ENCODE data around the gene KCNJ5.

DNA sequence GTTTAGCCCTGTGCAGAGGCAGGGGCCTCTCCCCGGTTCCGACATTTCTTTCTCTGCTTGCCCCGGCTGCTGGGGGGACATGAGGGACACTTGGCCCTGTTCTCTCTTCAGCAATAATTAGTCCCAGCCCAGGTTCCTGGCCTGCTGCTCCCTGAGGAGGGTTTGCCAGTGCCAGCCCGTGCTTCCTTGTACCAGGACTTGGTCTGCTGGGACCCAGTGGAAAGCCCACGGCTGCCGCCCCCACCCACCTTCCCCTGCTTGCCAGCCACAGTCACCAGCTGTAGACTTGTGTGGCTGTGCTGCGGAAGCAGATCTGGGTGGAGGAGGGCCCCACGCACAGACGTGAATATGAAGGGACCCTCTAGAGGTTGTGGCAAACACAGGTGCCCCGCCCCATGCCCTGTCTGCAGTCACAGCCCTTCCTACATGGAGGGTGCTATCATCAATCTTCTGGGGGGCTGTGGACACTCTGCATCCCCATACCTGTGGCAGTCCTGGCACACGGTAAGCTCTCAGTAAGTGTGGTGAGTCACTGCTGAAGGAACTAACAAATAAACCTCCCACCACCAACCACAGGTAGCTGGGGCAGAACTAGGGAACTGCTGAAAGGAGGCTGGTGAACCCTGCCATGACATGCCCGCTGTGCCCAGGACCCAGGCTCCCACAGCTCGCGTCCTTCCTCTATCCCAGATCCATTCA lies 50.6 kb downstream of the KCNJ5 start:
- TF ChIP-seq ZBTB7A (IDR thresholded peaks at IDR 0.05; ENCODE audit: low read depth) (no peak), TCF12 (IDR thresholded peaks at IDR 0.05; ENCODE audit: low read depth) (no peak), RAD21 (IDR thresholded peaks at IDR 0.05; ENCODE audit: low read depth) (no peak), CREB1 (IDR thresholded peaks at IDR 0.05; ENCODE audit: low read depth) (no peak), EP300 (IDR thresholded peaks at IDR 0.05; ENCODE audit: borderline replicate concordance) (no peak), CEBPB (IDR thresholded peaks at IDR 0.05) (no peak), TAF1 (IDR thresholded peaks at IDR 0.05; ENCODE audit: low read depth) (no peak), YY1 (IDR thresholded peaks at IDR 0.05; ENCODE audit: low read depth) (no peak), TEAD4 (IDR thresholded peaks at IDR 0.05) (no peak)
- TF ChIP-seq, protein P1, sequence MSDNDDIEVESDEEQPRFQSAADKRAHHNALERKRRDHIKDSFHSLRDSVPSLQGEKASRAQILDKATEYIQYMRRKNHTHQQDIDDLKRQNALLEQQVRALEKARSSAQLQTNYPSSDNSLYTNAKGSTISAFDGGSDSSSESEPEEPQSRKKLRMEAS (IDR thresholded peaks at IDR 0.05), result no peak
- TF ChIP-seq, protein P2, sequence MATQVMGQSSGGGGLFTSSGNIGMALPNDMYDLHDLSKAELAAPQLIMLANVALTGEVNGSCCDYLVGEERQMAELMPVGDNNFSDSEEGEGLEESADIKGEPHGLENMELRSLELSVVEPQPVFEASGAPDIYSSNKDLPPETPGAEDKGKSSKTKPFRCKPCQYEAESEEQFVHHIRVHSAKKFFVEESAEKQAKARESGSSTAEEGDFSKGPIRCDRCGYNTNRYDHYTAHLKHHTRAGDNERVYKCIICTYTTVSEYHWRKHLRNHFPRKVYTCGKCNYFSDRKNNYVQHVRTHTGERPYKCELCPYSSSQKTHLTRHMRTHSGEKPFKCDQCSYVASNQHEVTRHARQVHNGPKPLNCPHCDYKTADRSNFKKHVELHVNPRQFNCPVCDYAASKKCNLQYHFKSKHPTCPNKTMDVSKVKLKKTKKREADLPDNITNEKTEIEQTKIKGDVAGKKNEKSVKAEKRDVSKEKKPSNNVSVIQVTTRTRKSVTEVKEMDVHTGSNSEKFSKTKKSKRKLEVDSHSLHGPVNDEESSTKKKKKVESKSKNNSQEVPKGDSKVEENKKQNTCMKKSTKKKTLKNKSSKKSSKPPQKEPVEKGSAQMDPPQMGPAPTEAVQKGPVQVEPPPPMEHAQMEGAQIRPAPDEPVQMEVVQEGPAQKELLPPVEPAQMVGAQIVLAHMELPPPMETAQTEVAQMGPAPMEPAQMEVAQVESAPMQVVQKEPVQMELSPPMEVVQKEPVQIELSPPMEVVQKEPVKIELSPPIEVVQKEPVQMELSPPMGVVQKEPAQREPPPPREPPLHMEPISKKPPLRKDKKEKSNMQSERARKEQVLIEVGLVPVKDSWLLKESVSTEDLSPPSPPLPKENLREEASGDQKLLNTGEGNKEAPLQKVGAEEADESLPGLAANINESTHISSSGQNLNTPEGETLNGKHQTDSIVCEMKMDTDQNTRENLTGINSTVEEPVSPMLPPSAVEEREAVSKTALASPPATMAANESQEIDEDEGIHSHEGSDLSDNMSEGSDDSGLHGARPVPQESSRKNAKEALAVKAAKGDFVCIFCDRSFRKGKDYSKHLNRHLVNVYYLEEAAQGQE (IDR thresholded peaks at IDR 0.05; ENCODE audit: low read depth), result no peak
